Measurements from ENCODE around the gene FAM78B.

- TF ChIP-seq CTCF (IDR thresholded peaks at IDR 0.05; ENCODE audit: poor library complexity): no peak
- no peak for TF ChIP-seq EZH2phosphoT487 (IDR thresholded peaks at IDR 0.05; ENCODE audit: low read depth, severe bottlenecking, unreplicated experiment)
- no peak for TF ChIP-seq EZH2 (IDR thresholded peaks at IDR 0.05; ENCODE audit: borderline replicate concordance)
Observed at GRCh38 chr1:166080277-166080966, 86.4 kb downstream of the FAM78B start.
